A549 (cell line): ENCODE measurements around the gene FLVCR2.

Experiments
- FOSL2 ChIP-seq, 2 experiments: fragments of 450-650 bp in 1 of 2; fragments of >200 bp in 1 of 2; sonication (Bioruptor Twin) in 1 of 2; formaldehyde crosslinking; IDR thresholded peaks; 2 replicates each; pipeline versions ENCODE4 v1.5.0 to v1.6.1; 2016 to 2020; ENCODE audit warnings: mild to moderate bottlenecking in 1 of 2, moderate library complexity in 1 of 2
- GATA3 ChIP-seq: IDR thresholded peaks from 2 replicates; pipeline ENCODE4 v1.6.1; 2012; ENCODE audit warnings: borderline replicate concordance
- POLR2A ChIP-seq: IDR thresholded peaks from 2 replicates; pipeline ENCODE4 v1.6.1; 2012; ENCODE audit warnings: mild to moderate bottlenecking, low read length
- TP53 ChIP-seq: fragments of 250-450 bp; sonication (Bioruptor Pico); IDR thresholded peaks from 2 replicates; pipeline ENCODE4 v1.5.0; 2021; ENCODE audit warnings: mild to moderate bottlenecking, moderate library complexity
- TF ChIP-seq, protein P1 (sequence below): fragments of >200 bp; sonication (Bioruptor Twin); formaldehyde crosslinking; IDR thresholded peaks from 3 replicates; pipeline ENCODE4 v1.5.1; 2016
- TF ChIP-seq, protein P2 (sequence below): IDR thresholded peaks from 2 replicates; pipeline ENCODE4 v1.6.1; 2012

DNA sequence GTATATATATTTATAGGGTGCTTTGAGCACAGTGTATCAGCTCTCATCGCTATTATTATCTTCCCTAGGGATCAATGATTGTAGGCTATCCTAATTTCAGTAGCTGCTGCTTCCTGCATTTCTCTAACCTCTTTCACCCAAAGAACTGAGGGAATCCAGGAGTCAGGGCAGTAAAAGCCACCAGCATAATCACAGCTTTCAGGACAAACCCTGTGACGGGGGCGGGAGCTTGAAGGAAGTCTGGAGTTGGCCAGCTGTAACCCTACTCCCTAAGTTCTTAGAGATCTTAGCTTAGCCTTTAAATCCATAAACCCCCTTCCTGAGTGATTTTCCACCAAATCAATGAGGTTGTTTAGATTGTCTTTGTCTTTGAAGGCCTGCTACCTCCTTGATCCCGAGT lies 33.7 kb downstream of the FLVCR2 start:
- TF ChIP-seq FOSL2 (IDR thresholded peaks at IDR 0.05) (no peak), FOSL2 (CRISPR knock-in tag; IDR thresholded peaks at IDR 0.05) (no peak), TP53 (CRISPR knock-in tag) (no peak), GATA3 (no peak), POLR2A (no peak)
- TF ChIP-seq, protein P1, sequence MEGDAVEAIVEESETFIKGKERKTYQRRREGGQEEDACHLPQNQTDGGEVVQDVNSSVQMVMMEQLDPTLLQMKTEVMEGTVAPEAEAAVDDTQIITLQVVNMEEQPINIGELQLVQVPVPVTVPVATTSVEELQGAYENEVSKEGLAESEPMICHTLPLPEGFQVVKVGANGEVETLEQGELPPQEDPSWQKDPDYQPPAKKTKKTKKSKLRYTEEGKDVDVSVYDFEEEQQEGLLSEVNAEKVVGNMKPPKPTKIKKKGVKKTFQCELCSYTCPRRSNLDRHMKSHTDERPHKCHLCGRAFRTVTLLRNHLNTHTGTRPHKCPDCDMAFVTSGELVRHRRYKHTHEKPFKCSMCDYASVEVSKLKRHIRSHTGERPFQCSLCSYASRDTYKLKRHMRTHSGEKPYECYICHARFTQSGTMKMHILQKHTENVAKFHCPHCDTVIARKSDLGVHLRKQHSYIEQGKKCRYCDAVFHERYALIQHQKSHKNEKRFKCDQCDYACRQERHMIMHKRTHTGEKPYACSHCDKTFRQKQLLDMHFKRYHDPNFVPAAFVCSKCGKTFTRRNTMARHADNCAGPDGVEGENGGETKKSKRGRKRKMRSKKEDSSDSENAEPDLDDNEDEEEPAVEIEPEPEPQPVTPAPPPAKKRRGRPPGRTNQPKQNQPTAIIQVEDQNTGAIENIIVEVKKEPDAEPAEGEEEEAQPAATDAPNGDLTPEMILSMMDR: no peak
- TF ChIP-seq, protein P2, sequence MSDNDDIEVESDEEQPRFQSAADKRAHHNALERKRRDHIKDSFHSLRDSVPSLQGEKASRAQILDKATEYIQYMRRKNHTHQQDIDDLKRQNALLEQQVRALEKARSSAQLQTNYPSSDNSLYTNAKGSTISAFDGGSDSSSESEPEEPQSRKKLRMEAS: no peak
